ENCODE results near the gene MYLIP.

DNA sequence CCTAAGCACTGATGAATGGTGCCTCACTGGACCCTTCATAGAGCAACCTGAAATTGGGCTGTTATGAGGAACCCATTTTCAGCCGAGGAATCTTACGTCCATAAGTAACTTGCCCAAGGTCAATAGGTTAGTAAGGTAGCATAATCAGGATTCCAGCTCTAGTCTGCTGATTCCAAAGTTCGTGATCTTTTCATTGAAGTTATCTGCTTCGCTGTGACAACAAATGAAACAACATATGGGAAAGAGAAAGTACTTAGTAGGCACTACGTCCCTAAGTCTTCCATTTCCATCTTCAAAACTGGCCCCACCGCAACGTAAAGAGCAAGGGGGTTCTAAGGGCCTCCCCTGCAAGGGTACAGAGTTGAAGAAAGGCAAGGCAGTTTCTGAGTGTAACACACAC lies 49.5 kb downstream of the MYLIP start:
- no peak for TF ChIP-seq EZH2phosphoT487 (IDR thresholded peaks at IDR 0.05; ENCODE audit: low read length)
- TF ChIP-seq, protein P1, sequence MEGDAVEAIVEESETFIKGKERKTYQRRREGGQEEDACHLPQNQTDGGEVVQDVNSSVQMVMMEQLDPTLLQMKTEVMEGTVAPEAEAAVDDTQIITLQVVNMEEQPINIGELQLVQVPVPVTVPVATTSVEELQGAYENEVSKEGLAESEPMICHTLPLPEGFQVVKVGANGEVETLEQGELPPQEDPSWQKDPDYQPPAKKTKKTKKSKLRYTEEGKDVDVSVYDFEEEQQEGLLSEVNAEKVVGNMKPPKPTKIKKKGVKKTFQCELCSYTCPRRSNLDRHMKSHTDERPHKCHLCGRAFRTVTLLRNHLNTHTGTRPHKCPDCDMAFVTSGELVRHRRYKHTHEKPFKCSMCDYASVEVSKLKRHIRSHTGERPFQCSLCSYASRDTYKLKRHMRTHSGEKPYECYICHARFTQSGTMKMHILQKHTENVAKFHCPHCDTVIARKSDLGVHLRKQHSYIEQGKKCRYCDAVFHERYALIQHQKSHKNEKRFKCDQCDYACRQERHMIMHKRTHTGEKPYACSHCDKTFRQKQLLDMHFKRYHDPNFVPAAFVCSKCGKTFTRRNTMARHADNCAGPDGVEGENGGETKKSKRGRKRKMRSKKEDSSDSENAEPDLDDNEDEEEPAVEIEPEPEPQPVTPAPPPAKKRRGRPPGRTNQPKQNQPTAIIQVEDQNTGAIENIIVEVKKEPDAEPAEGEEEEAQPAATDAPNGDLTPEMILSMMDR (IDR thresholded peaks at IDR 0.05; ENCODE audit: low read length) = no peak
- no peak for TF ChIP-seq EZH2 (optimal IDR thresholded peaks at IDR 0.05; ENCODE audit: low read depth, low read length)

Data from MM.1S (cell line).